Glomerular visceral epithelial cell (primary cell): ENCODE results near the gene PRSS22.

ENCODE experiments used
- DNase-seq: peaks from one replicate; pipeline ENCODE4 v3.0.0-alpha.2; 2016; ENCODE audit errors: extremely low spot score

Gene PRSS22

DNA sequence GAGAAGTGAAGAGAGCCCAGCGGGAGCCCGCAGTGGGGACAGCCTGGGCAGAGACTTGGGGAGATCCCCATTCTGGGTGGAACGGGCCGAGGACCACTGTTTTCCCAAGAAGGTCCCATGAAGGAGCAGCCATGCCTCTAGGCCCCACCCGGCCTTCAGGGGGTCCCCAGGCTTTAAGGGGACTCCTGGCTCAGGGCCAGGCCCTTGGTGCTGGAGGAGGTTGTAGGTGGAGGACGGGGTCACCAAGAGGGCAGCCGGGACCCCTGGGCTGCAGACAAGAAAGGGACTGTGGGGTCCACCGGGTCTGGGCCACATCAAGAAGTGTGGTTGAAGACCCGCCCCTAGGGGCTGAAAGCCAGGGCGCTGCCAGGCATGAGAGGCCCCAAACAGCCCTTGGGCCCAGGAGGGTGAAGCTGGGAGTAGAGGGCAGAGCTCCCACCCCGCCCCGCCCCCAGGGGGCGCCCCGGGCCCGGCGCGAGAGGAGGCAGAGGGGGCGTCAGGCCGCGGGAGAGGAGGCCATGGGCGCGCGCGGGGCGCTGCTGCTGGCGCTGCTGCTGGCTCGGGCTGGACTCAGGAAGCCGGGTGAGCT, 41.1 kb downstream of the PRSS22 start, which contains the start of gene PRSS21:
TSS of gene PRSS21 (plus strand) at position 487 of the 589 bp plus-strand sequence. CDS start at position 519, 32 bp downstream.
- no peak for DNase-seq

DNA sequence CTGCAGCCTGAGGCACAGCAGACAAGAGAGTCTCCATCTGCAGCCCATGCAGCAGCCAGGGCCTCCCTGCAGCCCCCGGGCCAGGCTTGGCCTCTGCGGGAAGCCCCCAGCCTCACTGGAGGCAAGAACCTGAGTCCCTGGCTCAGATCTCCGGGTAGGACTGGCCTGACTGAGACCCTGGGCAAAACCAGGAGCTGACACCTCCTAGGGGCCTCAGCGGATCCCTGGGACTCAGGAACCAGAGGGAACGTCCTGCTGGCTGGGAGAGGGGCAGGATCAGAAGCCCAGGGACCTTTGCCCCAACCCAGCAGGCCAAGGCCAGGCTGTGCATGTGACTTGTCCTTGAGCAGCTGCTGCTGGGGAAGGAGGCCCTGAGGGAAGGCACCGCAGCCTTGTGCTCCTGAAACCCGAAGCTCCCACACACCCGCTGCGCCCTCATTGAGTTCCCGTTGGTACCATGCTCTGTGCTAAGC, 42.6 kb downstream of the PRSS22 start:
- DNase-seq = no peak

- no peak for DNase-seq
Observed at GRCh38 chr16:2814551-2815298, 43.2 kb downstream of the PRSS22 start.

DNA sequence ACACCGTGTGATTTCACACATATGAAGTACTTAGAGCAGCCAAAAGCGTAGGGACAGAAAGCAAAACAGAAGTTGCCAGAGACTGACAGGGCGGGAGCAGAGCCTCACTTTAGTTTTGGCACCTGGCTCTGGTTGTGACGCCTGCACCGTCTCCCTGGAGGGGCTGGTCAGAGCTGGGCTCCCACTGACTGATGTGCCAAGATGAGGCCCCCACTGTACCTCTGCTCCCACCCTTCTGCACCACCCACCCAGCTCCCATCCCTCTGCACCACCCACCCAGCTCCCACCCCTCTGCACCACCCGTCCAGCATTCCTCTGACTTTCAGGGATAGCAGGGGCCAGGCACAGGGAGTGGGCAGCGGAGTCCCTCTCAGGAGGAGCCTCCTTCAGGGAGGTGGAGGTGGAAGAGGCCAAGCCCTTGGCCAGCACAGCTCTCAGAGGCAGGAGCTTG, 44.2 kb downstream of the PRSS22 start:
- DNase-seq = no peak

DNA sequence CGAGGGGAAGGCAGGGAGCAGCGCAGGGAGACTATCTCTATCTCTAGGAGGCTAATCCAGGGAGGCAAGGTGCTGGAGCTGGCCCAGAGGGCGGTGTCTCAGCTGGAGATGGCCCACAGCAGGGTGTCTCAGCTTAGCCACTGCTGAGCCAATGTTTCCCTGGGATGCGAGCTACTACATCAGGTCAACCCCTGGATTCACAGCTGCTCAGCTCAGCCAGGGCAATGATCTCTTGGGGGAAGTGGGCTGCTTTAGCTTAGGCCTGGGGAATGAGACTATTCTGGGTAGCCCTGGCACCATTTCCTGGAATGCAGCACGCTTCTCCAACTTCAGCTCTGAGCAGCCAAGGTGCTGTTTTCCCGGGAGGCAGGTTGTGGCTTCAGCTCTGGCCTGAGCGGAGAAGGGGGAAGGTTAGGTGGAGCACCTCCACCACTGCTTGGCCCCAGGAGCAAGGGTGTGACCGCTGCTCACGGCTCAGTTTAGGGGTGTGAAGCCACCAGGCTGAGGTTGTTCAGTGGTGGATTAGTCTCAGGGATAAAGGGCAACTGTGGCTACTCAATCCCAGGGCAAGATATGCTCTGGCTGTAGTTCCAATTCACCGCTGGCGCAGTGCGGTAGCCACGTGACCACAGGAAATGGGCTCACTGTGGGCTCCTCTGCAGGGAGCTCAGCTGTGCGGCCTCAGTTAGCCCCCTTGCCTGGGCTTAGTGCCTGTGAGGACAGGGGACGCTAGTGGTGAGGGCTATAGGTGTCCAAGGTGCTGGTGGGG, 46.1 kb downstream of the PRSS22 start:
- DNase-seq = no peak

- no peak for DNase-seq
Observed at GRCh38 chr16:2810651-2811050, 47.3 kb downstream of the PRSS22 start.

- DNase-seq = no peak
Observed at GRCh38 chr16:2809149-2809760, 48.7 kb downstream of the PRSS22 start.

DNA sequence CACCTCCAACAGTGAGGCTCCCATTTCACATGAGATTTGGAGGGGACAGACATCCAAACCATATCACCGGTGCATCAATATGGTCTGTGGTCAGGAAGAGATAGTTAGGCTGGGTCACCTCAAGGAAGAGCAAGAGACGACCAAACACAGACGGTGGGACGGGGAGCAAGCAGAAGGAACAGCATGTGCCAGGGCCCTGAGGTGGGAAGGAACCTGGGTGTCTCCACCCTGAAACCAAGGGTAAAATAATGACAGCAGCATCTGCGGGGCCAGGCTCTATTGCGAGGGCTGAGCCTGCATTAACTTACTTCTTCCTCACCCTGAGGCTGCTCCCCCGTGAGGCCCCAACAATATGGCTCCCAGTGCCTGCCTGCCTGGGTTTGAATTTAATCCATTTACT, 49.8 kb downstream of the PRSS22 start:
- DNase-seq = no peak

- DNase-seq = no peak
Observed at GRCh38 chr16:2806286-2806685, 51.7 kb downstream of the PRSS22 start.

- no peak for DNase-seq
Observed at GRCh38 chr16:2804728-2805127, 53.2 kb downstream of the PRSS22 start.

DNA sequence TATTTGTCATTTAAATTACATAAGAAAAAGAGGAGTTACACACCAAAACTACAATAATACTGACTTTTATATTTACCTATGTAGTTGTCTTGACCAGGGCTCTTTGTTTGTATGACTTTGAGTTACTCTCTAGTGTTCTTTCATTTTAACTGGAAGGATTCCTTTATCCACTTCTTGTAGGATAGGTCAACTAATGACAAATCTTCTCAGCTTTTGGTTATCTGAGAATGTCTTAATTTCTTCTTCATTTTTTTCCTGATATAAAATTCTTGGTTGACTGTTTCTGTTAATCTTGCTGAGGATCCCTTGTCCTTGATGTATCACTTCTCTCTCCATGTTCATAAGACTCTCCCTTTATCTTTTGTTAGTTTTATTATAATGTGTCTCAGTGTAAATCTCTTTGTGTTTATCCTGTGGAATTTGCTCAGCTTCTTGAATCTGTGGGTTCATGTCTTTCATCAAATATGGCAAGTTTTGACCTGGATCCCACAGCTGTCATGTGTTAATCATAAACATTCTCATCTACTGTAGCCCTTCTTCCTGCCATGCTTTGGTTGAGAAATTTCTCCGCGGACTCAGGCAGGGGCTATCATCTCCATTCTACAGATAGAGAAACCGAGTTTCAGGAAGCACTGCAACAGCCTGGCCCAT, 54.3 kb downstream of the PRSS22 start:
- no peak for DNase-seq
